ENCODE measurements around the gene AOC3.
"Not testable (repeated sequence)": the region's sequence is repeated elsewhere in the genome, so short reads cannot be mapped to it uniquely, and the experiment has no call there.

AOC3 gene

DNA sequence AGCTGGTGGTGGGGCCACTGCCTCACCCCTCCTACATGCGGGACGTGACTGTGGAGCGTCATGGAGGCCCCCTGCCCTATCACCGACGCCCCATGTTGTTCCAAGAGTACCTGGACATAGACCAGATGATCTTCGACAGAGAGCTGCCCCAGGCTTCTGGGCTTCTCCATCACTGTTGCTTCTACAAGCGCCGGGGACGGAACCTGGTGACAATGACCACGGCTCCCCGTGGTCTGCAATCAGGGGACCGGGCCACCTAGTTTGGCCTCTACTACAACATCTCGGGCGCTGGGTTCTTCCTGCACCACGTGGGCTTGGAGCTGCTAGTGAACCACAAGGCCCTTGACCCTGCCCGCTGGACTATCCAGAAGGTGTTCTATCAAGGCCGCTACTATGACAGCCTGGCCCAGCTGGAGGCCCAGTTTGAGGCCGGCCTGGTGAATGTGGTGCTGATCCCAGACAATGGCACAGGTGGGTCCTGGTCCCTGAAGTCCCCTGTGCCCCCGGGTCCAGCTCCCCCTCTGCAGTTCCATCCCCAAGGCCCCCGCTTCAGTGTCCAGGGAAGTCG lies 16.8 kb downstream of the AOC3 start:
- DNase-seq: not testable (repeated sequence)

DNA sequence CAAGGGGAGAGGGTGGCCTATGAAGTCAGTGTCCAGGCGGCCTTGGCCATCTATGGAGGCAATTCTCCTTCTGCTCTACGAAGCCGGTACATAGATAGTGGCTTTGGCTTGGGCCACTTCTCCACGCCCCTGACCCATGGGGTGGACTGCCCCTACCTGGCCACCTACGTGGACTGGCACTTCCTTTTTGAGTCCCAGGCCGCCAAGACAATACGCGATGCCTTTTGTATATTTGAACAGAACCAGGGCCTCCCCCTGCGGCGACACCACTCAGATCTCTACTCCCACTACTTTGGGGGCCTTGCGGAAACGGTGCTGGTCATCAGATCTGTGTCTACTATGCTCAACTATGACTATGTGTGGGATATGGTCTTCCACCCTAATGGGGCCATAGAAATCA lies 17.3 kb downstream of the AOC3 start:
- DNase-seq: no peak

DNA sequence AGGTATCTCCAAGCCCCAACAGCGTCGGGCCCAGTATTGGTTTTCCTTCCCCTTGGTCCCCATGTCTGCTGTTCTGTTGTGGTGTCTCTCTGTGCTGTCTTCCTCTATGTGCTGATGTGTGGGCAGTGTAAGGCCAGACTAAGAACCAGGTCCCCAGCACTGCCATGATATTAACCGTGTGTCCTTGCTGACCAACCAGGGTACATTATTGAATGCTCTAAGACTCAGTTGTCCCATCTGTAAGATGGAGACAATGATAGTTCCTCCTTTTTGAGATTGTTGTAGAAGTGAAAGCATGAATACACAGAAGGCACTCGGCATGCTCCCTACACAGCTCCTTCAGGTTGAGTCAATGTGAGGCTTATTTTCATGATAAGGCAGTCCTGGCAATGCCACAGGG lies 20.6 kb downstream of the AOC3 start:
- no peak for DNase-seq

DNA sequence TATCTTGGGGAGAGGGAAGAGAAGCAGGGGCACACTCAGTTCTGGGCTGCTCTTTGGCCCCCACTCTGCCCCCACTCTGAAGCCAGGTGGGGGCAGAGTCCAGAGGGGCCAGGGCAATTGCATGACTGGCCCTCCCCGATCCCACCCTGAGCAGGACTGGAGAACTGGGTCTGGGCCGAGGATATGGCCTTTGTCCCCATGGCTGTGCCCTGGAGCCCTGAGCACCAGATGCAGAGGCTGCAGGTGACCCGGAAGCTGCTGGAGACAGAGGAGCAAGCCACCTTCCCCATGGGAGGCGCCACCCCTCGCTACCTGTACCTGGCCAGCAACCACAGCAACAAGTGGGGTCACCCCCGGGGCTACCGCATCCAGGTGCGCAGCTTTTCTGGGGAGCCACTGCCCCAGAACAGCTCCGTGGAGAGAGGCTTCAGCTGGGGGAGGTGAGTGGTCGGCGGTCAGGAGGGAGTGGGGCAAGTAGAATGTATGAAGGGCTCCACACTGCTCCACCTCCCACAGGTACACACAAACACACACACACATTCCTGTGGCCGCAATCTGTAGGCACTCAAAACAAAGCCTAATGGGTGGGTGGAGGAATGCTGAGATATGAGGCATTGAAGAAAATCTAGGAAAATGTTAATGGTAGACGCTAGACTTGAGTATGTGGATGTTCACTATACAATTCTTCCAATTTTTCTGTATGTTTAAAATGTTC lies 21.4 kb downstream of the AOC3 start:
- DNase-seq: no peak

DNA sequence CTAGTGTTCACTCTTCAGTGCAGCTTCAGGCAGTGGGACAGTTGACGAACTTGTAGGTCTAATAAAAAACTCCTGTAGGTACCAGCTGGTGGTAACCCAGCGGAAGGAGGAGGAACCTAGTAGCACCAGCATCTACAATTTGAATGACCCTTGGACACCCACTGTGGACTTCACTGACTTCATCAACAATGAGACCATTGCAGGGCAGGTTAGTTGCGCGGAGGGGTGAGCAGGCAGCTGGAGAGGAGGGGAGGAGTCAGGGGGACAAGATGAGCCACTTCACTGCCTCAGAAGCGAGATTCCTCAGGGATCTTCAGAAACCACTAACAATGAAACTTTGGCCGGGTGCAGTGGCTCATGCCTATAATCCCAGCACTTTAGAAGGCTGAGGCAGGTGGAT lies 22.3 kb downstream of the AOC3 start:
- DNase-seq: no peak

DNA sequence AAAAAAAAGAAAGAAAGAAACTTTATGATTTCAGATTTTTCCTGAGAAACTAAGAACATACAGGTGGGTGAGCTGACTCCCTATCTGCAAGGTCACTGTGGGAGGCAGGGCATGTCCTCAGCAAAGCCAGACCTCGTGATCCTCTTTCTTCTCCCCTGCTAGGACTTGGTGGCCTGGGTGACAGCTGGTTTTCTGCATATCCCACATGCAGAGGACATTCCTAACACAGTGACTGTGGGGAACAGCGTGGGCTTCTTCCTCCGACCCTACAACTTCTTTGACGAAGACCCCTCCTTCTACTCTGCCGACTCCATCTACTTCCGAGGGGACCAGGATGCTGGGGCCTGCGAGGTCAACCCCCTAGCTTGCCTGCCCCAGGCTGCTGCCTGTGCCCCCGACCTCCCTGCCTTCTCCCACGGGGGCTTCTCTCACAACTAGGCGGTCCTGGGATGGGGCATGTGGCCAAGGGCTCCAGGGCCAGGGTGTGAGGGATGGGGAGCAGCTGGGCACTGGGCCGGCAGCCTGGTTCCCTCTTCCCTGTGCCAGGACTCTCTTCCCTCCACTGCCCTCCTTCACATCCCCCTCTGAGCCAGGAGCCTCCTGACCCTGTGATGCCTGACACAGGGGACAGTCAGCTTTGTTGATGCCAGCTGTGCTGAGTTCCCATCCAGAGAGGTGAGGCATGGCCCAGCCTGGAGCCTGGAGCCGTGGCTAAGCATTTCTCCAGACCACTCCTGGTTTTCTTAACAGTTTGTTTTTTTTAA lies 23.1 kb downstream of the AOC3 start:
- not testable (repeated sequence) for DNase-seq

DNA sequence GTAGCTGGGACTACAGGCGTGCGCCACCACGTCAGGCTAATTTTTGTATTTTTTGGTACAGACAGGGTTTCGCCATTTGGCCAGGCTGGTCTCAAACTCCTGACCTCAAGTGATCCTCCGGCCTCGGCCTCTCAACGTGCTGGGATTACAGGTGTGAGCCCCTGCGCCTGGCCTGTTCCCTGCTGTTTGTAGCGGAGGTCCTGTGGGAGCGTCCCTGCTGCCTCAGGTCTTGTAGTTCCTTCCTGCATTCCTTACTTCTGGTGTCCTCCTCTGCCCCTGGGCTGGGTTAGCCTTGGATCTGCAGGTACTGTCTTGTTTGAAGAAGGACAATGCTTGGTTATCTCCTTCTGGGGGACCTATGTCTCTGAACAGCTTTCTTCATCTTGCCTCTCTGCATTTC lies 26.0 kb downstream of the AOC3 start:
- DNase-seq: no peak

DNA sequence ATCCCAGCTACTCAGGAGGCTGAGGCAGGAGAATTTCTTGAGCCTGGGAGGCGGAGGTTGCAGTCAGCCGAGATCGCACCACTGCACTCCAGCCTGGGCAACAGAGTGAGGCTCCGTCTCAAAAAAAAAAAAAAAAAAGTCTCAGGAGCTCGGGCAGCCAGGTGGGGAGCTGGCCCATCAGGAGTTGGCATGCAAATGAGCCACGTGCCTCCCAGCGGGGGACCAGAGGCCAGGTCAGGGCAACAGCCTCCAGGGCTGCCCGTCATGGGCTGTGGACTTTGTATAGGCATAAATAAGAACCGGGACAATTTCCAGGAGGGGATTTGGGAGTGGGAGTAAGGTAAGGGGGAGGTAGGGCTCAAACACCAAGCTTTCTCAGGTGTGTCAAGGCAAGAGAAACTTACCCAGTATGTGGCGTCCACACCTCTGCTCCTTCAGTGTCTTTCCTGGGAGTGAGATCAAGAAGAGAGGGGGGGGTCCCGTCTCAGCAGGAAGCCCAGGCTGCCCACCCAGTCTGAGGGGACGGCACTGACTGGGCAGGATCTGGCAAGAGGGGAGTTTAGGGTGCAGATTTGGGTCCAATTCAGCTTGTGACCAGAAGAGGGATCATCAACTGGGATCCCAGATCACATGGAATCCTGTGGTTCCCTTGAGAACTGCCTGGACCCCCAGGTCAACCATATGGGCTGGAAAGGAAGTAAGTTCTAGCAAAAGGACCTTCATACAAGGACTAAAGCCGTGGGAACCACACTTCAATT lies 27.3 kb downstream of the AOC3 start:
- peak; percentile 88 for DNase-seq

DNA sequence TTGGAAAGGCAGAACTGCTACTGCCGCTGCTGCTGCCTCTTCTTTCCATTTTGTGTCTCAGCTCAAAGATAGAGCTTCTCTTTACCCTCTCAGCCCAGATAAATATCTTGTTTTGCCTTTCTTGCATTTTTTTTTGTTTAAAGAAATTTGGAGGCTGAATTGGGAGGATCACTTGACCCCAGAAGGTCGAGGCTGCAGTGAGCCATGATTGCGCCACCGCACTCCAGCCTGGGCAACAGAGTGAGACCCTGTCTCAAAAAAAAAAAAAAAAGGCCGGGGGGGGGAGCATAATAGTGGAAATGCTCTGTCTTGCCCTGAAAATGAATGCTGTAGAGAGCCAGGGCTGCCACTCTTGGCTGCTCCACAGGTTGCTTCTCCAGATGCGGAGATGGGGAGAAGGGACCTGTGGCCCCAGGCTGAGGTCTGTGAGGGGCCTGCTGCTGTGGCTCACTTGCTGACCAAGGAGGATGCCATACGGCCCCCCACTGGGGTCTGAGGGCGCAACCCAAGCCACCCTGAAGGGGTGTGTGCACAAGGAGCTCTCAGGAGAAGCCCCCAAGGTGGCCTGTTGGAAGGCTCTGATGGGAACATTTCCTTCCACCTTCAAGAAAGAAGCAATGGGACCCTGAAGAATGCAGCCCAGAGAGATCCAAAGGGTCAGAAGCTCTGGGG lies 28.1 kb downstream of the AOC3 start:
- DNase-seq: no peak

DNA sequence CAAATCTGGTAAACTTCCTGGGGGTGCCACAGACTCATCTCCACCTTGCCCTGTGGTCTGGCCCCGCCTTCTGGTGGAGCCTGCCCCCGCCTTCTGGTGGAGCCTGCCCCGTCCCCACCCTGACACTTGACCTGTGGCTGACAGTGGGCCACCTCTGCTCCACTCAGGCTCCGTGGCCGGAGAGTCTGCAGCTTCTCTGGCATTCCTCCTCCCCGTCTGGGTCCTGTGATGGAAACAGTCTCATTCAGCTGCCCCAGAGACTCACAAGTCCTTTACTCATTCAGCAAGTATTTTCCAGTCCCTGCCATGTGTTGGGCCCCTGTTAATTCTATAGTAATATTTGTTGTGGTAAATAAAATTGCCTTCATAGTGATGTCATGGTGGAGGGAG lies 28.6 kb downstream of the AOC3 start:
- DNase-seq: no peak

DNA sequence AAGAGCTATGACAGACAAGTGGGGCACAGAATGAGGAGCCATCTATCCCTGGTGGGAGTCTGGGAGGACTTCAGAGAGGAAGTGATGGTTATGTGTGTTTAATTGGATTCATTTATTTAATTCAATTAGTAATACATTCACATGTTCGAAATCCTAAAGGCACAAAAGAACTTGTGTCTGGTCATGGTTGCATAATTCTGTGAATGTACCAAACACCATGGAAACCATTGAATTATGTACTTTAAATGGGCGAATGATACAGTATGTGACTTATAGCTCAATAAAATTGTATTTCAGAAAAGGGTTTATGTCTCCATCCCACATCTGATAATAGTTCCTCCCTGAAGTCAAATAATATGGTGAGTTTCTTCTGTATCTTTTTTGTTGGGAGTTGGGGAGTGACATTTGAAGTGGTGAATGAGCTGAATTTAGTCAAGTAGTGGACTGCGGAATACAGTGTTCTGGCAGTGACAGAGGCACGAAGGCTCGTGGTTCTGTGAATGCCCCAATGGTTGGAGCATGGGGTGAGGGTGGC lies 29.8 kb downstream of the AOC3 start:
- no peak for DNase-seq

DNA sequence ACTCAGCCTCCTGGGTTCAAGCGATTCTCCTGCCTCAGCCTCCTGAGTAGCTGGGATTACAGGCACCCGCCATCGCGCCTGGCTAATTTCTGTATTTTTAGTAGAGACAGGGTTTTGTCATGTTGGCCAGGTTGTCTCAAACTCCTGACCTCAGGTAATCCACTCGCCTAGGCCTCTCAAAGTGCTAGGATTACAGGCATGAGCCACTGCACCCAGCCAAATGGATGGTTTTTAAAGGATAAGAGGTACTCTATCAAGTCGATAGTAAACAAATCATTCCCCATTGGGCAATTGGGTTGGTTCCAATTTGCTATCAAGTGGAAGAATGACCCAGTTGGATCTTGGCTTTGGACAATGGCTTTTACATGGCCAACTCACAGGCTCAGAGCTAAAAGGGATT lies 30.7 kb downstream of the AOC3 start:
- not testable (repeated sequence) for DNase-seq

DNA sequence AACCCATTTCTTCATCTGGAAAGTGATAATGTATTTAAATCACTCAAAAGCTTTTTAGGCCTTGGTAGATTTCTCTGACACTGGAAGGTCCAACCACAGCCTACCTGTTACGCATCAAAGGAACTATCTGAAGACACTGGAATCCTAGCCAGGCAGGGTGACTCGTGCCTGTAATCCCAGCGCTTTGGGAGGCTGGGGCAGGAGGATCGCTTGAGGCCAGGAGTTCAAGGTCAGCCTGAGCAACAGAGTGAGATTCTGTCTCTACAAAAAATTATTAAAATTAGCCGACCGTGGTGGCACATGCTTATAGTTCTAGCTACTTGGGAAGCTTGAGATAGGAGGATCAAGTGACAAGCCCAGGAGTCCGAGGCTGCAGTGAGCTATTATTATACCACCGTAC lies 31.2 kb downstream of the AOC3 start:
- DNase-seq: no peak

DNA sequence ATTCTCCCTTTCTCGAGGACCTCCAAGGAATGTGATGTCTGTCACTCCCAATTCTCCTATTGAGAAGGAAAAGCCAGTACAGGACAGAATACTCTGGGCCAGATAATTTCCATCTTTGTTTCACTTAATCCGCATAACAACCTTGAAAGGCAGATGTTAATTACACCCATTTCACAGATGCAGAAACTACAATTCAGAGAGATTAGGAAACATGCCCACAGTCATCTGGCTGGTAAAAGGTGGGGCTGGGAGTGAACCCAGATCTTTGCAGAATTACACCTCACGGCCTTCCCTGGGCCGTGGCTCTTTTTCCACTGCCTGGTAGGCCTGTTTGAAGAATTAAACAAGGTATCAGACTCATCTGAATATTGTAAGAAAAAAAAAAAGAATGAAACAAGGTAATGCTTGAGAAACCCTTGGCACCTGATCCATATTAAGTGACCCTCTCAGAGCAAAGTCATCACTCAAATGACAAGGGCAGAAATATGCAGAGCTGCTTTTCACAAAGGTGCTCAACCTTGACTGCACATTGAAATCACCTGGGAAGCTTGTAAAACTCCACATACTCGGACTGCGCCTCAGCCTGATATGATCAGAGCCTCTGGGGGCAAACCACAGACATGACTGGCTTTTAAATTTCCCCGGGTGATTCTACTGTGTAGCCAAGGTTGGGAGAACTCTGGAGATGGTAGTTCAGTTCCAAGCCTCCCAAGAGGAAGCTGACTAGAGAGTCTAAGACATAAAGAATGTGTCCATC lies 33.0 kb downstream of the AOC3 start:
- no peak for DNase-seq

DNA sequence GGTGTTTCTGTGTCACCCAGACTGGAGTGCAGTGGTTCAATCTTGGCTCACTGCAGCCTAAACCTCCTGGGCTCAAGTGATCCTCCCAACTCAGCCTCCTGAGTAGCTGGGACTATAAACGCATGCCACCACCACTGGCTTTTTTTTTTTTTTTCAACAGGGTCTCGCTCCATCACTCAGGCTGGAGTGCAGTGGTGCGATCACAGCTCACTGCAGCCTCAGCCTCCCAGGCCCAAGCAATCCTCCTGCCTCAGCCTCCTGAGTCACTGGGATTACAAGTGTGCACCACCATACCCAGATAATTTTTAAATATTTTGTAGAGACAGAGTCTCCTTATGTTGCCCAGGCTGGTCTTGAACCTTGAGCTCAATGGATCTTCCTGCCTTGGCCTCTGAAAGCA lies 34.8 kb downstream of the AOC3 start:
- not testable (repeated sequence) for DNase-seq

DNA sequence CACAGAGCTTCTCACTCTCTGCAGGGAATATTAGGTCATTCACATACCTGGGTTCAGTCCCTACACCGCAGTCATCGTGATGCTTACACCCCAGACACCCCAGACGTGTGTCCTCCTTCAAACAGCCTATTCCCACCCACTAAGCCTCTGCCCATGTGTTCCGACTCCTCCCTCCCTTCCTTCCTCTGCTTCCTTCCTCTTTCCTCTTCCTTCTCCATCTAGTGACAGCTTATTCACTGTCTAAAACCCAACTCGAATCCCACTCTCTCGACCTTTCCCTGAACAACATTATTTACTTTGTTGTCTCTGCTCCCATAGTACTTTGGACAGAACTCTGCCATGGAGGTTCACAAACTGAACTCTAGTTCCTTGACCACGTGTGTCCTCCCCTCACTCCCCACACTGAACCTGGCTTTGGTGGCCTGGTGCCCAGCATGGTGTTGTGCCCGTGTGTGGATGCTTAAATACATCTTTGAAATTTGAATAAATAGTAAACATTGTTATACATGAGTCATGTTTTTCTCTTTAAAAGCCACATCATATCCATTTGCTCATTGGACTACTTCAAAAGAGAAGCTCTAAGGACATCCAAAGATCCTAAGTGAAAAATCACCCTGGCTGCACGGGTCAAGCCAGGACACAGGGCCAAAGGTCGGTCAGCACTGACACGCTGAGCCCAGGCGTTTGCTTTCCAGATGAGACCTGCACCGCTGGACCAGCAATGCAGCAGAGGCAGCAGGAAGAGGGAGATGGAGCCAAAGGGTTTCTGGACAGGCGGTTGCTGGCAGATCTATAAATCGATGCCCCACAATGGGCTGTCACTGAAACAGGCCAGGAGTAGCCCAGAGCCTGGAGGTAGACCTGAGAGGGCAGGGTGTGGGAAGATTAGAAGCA lies 35.5 kb downstream of the AOC3 start:
- peak; percentile 27 for DNase-seq

DNA sequence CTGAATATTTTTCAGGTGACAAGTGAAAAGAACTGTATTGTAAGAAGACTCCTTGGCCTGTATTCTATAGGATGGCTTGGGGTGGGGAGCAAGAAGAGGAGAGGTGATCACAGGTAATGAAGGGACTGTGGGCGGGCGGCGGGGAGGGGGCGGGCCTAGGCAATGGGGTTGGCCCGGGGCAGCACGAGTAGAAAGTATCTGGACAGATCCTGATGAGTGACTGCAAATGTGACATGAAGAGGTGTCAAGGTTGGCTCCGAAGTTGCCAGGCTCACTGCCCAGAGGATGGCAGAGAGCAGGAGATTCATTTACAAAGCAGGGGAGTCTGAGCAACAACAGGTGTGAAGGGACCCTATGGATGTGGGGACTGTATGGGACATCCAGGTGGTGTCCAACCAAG lies 38.8 kb downstream of the AOC3 start:
- DNase-seq: no peak

DNA sequence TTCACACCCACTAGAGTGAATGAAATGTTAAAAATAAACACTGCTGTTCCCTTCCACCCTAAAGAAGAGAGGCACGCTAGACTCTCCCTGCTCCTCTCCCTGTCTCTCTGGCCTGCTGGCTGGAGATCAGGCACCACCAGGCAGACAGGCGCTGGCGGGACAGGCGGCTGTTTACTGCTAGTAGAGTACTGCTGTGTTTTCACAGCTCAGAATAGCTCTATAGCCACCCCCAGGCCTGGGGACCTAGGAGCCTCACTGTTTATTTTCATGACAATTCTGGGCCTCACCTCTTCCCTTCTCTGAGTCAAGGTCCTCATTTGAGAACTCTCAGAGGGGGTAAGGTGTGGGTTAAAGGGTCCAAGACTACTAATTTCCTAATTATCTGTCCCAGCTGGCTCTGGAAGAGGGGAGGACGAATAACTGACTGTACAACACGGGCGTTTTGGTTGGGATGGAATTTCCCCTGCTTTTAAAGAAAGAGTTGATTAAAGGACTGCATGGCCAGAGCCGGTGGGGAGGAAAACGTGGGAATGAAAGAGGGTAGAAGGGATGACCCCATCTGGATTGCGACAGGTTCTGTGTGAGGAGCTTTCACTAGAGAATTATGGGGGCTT lies 40.6 kb downstream of the AOC3 start:
- peak; percentile 27 for DNase-seq

DNA sequence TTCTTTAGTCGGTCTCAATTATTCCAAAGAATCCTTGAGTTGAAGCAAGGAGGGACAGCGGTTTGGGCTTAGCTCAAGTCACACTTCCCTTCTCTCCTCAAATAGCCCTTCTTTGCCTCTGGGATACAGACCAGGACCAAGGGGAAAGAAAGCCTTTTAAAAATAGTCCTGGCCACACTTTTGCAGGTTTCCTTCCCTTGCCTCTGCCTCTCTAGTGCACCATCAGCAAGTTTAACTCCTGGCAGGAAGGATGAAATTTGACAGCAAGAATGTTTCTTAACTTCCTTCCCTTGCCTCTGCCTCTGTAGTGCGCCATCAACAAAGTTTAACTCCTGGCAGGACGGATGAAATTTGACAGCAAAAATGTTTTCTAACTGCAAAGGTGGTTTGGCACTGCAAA lies 42.4 kb downstream of the AOC3 start:
- DNase-seq: no peak

All from DMS53 (cell line).